ENCODE results near the gene BIRC6.
A peak's percentile ranks its signal among the peaks of the same experiment; 100 is the strongest.
"Not testable (repeated sequence)": the region's sequence is repeated elsewhere in the genome, so short reads cannot be mapped to it uniquely, and the experiment has no call there.

Gene BIRC6, protein sequence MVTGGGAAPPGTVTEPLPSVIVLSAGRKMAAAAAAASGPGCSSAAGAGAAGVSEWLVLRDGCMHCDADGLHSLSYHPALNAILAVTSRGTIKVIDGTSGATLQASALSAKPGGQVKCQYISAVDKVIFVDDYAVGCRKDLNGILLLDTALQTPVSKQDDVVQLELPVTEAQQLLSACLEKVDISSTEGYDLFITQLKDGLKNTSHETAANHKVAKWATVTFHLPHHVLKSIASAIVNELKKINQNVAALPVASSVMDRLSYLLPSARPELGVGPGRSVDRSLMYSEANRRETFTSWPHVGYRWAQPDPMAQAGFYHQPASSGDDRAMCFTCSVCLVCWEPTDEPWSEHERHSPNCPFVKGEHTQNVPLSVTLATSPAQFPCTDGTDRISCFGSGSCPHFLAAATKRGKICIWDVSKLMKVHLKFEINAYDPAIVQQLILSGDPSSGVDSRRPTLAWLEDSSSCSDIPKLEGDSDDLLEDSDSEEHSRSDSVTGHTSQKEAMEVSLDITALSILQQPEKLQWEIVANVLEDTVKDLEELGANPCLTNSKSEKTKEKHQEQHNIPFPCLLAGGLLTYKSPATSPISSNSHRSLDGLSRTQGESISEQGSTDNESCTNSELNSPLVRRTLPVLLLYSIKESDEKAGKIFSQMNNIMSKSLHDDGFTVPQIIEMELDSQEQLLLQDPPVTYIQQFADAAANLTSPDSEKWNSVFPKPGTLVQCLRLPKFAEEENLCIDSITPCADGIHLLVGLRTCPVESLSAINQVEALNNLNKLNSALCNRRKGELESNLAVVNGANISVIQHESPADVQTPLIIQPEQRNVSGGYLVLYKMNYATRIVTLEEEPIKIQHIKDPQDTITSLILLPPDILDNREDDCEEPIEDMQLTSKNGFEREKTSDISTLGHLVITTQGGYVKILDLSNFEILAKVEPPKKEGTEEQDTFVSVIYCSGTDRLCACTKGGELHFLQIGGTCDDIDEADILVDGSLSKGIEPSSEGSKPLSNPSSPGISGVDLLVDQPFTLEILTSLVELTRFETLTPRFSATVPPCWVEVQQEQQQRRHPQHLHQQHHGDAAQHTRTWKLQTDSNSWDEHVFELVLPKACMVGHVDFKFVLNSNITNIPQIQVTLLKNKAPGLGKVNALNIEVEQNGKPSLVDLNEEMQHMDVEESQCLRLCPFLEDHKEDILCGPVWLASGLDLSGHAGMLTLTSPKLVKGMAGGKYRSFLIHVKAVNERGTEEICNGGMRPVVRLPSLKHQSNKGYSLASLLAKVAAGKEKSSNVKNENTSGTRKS (N-terminal part only)

DNA sequence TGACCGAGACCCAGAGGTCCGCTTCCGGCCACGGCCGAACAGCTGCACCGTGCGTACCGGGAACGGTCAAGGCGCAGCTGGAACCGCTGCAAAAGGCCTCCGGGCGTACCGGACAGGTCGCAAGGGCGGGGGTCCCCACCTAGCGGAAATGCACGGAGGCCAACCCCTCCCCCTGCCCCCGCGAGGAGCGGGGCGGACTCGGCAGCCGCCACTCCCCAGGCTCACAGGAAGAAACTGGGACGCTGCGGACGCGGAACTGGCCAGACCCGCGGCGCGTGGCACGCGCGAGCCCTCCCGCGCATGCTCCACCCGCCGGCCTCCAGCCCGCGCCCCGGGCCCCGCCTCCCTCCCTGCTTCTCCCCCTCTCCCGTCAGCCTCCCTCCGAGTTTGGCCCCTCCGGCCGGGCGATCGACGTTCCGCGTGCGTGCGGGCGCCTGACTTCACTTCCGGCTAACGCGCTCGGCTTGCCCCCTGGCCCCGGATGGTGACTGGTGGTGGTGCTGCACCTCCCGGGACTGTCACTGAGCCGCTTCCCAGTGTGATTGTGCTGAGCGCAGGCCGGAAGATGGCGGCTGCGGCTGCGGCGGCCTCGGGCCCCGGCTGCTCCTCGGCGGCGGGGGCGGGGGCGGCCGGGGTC is at the start of gene BIRC6:
TSS of gene BIRC6 (plus strand) at position 343 of the 637 bp plus-strand sequence. CDS start at position 482, 139 bp downstream.
- DNase-seq (ENCODE audit: low read depth in 2 of 2) = peak; percentile 83 to 84

- DNase-seq (ENCODE audit: low read depth in 2 of 2) = no peak
Measured at GRCh38 chr2:32310577-32310976, 46.2 kb upstream of the BIRC6 start.

GRCh38 chr2:32314886-32315285 is 41.9 kb upstream of the BIRC6 start:
- no peak for DNase-seq (ENCODE audit: low read depth in 2 of 2)

- DNase-seq (ENCODE audit: low read depth in 2 of 2) = not testable (repeated sequence)
Measured at GRCh38 chr2:32328679-32329078, 28.1 kb upstream of the BIRC6 start.

DNA sequence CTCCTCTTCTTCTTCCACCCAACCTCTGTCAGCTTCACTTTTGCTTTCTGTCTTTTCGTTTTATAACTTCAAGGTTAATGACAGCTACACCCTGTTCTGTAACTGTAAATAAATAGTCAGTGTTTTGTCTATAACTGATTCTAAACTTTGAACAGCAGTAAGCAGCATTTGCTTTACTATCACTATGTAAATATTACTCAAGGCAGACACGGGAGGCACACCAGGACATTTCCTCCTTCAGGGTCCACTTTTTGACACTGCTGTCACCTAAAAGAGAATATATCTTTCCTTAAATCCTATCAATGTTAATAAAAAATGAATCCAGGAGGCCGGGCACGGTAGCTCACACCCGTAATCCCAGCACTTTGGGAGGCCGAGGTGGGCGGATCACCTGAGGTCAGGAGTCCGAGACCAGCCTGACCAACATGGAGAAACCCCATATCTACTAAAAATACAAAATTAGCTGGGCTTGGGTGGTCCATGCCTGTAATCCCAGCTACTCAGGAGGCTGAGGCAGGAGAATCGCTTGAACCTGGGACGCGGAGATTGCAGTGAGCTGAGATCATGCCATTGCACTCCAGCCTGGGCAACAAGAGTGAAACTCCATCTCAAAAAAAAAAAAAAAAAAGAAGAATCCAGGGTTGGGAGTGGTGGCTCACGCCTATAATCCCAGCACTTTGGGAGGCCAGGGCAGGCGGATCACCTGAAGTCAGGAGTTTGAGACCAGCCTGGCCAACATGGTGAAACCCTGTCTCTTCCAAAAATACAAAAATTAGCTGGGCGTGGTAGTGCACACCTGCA is 27.4 kb upstream of the BIRC6 start:
- DNase-seq (ENCODE audit: low read depth in 2 of 2) = not testable (repeated sequence)

DNA sequence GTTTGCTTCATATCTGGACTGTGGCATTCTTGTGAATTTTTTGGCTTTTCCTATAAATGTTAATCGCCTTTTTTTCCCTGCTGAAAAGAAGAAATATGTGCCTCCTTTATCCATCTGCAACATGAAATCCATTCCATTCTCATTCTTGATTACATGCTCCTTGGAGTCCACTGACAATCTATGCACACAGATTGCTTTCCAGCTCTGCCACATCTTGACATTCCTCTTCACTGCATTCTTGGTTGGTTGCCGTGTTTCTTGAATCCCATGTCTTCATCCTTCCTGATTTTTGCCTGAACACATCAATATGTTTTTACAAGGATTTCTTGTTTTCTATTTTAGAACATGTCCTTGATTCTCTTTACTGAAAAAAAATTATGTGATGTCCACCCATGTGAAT is 26.7 kb upstream of the BIRC6 start:
- DNase-seq (ENCODE audit: low read depth in 2 of 2) = peak; percentile 5 to 10

DNA sequence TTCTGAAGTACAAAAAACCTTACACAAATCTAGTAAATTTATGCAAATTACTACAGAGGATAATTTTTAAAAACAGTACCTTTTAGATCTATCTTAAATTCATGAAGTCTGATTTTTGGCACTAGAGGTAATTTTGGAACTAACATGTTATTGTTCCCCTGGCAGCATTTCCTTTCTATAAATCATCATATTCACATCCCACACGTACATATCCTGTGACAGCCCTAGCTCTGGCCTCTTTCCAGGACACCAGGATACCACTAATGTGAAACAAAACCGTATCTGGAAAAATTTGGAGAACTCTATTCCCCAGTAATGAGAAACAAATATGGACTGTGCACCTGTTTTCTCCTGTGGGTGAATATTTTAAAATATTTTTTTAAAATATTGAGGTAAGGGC is 14.0 kb upstream of the BIRC6 start:
- DNase-seq (ENCODE audit: low read depth in 2 of 2) = no peak

DNA sequence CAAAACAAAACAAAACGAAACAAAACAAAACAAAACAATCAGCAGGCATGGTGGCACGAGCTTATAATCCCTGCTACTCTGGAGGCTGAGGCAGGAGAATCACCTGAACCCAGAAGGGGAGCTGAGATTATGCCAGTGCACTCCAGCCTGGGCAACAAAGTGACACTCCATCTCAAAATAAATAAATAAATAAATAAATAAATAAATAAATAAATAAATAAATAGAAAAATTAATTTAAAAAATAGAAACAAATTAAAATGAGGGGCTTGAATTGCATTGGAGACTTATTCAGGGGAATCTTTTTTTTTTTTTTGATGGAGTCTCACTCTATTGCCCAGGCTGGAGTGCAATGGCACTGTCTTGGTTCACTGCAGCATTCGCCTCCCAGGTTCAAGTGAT is 6.0 kb upstream of the BIRC6 start:
- not testable (repeated sequence) for DNase-seq (ENCODE audit: low read depth in 2 of 2)

- no peak for DNase-seq (ENCODE audit: low read depth in 2 of 2)
Measured at GRCh38 chr2:32355976-32356680, 695 bp upstream of the BIRC6 start.

- DNase-seq (ENCODE audit: low read depth in 2 of 2) = no peak
Measured at GRCh38 chr2:32357318-32358110, 691 bp downstream of the BIRC6 start.

- DNase-seq (ENCODE audit: low read depth in 2 of 2) = no peak
Measured at GRCh38 chr2:32358111-32358482, 1.3 kb downstream of the BIRC6 start.

GRCh38 chr2:32360416-32360815 is 3.6 kb downstream of the BIRC6 start:
- no peak for DNase-seq (ENCODE audit: low read depth in 2 of 2)

- not testable (repeated sequence) for DNase-seq (ENCODE audit: low read depth in 2 of 2)
Measured at GRCh38 chr2:32362997-32363396, 6.2 kb downstream of the BIRC6 start.

- DNase-seq (ENCODE audit: low read depth in 2 of 2) = no peak
Measured at GRCh38 chr2:32363597-32363996, 6.8 kb downstream of the BIRC6 start.

DNA sequence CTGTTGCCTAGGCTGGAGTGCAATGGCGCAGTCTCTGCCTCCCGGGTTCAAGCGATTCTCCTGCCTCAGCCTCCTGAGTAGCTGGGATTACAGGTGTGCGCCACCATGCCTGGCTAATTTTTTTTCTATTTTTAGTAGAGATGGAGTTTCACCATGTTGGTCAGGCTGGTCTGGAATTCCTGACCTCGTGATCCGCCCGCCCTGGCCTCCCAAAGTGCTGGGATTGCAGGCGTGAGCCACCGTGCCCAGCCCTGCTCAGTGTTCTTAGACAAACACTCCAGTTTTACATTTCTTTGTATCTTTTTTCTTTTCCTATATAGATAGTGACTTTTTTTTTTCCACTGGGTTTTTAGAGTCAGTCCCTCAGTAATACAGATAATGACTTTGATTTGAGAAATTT is 7.5 kb downstream of the BIRC6 start:
- not testable (repeated sequence) for DNase-seq (ENCODE audit: low read depth in 2 of 2)

DNA sequence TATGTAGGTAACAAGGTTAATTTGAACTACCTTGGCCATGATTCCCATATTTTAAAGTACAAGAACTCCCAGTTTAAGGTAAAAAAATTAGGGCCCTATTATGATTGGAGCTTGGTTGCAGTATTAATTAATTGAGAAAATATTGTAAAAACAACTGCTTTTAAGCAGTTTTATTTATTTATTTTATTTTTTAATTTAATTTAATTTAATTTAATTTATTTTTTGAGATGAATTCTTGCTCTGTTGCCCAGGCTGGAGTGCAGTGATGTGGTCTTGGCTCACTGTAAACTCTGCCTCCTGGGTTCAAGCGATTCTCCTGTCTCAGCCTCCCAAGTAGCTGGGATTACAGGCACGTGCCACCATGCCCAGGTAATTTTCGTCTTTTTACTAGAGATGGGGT is 8.9 kb downstream of the BIRC6 start:
- not testable (repeated sequence) for DNase-seq (ENCODE audit: low read depth in 2 of 2)

DNA sequence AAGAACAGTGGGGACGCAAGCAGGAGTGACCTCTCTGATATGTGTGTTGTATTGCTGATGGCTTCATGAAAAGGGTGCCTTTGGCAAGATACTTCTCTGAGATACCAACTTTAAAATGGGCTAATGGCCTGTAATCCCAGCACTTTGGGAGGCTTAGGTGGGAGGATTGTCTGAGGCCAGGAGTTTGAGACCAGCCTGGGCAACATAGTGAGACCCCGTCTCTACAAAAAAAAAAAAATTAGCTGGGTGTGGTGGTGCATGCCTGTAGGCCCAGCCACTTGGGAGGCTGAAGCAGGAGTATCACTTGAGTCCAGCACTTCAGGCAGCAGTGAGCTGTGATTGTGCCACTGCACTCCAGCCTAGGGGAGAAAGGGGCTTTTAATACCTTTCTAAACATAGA is 9.8 kb downstream of the BIRC6 start:
- DNase-seq (ENCODE audit: low read depth in 2 of 2) = no peak

GRCh38 chr2:32369222-32369621 is 12.4 kb downstream of the BIRC6 start:
- no peak for DNase-seq (ENCODE audit: low read depth in 2 of 2)

- not testable (repeated sequence) for DNase-seq (ENCODE audit: low read depth in 2 of 2)
Measured at GRCh38 chr2:32370942-32371341, 14.1 kb downstream of the BIRC6 start.
